GDM1 (cell line): ENCODE data around the gene XPO6.

Experiments
- DNase-seq: peaks from one replicate; lab custom pipeline; 2025; lab: John Stamatoyannopoulos, UW

XPO6 gene

DNA sequence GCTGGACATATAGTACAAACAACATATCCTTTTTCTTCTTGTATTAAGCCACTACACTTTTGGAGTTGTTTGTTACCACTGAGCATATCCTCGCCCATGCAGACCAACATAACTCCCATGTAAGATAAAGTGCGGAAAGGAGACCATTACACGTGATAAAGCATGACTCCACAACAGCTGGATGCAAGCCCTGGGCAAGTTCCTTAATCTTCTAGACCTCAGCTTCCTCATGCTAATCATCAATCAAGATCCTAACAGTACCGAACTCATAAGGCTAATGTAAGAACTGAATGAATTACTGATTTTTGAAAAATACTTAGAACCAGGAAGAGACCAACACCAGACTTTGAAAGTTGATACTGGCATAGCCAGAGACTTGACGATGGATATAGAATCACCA is 101.3 kb downstream of the XPO6 start:
- DNase-seq = peak; percentile 56

DNA sequence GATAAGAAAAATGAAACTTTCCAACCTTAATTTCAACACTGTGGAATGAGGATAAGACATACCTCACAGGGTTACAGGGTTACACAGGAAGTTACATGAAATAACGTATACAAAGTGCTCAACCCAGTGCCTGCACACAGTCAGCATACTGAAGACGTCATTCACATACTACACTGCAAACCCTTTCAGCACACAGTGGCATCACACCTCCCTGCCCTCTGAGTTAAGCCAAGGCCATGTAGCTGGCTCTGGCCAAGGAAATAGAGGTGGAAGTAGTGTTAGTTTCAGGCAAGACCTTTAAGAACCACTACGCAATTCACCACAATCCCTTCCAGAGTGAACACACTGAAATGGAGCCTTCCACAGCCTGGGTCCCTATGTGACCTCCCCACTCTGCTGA is 101.7 kb downstream of the XPO6 start:
- DNase-seq = no peak

DNA sequence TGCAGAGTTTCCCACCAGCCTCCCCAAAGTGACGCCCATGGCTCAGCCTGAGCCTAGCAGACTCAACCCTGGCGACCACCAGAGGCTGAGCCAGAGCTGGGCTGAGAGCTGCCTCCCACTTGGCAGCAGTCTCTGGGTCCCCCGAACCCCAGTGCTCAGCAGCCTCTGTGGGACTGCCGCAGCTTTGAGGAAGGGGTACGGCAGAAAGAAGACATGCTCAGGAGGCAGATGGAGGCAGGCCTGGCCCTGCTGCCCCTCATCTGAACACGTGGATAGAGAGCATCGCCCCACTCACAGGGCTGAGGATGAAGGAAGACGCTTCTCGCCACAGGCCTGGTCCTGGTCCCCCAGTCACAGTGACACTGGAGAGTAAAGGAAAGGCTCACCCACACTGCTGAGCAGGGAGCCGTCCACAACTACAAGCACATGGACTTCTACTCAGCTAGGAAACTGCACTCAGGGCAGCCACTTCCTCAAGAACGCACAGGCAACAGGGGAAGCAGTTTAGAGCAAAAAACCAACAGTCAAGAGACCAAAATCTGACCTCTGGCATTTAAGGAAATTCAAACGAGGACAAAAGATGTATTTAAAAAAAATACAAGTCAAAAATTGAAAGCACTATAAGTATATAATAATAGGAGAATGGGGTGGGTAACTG is 103.0 kb downstream of the XPO6 start:
- peak; percentile 21 for DNase-seq

DNA sequence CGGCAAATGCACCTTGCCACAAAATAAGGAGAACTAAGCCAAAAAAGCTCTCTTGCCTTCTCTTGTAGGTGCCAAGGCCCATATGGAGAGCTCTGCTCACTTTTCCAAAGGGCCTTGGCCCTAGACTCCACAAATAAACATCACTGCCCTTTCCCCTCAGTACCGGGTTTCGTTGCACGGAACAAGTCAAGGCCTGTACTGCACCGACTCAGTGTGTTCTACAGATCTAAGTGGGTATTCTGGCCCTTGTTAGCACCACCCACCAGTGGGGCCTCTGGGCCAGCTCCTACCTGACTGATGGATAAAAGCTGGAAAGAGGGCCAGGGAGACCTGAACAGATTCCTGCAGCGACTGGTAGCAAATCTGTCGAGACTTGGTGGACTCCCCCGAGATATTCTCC is 104.5 kb downstream of the XPO6 start:
- no peak for DNase-seq

DNA sequence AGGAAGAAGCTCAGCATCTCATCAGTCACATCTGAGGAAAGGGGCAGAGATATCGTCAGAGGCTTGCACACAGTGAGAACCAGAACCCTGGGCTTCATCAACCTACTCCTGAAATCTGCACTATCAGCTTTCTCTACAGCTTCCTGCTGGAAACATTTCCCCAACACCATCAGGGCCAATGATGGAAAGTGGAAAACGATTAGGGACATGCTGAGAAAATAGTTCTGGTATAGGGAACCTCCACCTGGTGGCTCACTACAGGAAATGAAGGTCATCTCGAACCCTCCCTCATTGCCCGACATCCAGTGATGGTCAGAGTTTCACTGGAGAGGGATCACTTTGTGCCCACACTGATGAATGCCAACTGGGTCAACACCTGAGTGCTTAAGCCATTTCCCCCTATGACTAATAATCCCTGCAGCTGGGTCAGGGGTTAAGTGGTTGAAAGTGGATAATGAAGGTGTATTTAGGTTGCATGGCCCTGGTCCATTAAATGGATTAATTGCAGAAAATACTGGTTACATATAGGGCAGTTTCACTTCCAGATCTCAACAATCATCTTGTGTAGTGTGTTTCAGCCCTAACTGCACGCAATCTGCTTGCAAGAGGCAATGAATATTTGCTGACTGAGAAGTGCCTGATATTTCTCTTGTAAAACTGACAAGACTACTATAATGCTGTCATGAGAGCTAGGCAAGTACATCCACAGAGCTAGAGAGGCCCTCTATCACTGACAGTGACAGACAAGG is 105.1 kb downstream of the XPO6 start:
- no peak for DNase-seq

DNA sequence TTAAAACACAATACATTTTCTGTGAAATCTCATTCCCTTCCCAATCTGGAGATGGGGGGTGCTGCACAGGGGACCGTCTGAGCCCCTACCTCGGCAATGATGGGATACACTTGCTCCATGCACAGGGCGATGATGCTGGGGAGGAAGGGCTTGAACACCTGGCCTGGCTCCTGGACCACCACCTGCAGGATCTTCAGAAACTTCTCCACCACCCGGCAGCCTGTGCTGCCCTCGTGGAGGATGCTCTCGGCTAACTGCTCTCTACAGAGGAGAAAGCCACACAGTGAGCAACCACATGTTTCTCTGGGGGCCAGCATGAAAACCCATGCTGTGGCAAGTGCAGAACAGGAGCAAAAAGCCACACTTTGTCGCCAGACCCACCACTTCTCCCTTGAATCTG is 105.8 kb downstream of the XPO6 start:
- DNase-seq = no peak

DNA sequence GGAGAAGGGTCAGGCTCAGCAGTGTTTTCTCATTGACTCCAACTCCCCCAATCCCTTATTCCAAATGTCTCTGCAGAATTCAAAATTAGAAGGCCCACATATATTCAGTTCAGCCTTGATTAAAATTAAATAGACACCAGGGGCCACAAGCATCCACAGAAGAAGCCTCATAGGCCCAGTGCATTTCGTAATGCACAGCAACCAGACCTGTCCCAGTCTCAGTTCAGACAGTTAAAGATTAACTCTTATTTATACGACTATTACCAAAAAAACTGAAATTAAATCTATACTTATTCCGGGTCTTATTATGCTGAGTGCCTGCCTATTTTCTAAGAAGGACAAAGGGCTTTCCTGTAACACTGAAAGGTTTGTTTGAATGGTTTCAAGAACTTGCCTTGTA is 106.5 kb downstream of the XPO6 start:
- DNase-seq = no peak

DNA sequence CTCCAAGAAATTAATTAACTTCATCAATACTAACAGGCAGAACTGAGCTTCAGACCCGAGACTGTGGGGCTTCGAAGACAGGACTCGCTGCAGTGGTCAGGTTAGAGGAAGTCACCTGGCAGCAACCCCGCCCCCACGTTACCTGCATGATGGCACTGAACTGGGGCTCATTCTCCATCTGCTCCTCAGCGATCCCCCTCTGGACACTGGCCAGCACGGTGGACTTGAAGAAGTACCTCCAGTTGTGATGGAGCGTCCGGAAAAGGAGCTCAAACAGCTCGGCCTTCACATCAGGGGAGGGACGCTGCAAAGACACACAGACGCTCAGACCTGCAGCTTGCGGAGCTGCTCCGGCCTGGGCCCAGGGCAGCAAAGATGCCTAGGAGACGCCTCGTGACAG is 107.4 kb downstream of the XPO6 start:
- no peak for DNase-seq

DNA sequence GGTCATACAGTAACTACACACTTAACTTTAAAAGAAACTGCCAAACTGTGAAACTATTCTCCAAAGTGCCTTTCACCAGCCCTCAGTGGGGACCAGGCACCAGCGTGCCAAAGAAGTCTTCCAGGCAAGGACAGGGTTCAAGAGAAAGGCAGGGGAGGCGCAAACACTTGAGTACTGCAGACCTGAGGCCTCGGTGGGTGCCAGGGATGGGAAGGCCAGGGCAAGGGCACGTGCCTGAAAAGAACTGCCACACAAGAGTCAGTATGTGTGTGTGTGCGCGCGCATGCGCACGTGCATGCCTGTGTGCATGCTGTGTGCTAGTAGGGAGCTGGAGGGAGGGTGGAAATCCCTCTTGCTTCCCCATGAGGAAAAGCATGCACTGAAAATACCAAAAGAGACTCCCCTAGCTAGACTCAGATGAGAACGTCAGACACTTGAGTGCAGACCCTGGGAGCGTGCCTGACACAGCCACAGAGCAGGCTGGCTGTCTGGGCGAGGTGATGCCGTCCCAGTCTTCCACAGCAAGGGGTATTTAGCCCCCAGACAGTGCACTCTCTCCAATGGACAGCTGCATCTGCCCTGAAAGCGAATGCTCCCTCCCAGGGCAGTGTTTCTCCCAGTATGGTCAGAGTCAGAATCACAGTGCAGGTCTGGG is 108.1 kb downstream of the XPO6 start:
- DNase-seq = no peak

DNA sequence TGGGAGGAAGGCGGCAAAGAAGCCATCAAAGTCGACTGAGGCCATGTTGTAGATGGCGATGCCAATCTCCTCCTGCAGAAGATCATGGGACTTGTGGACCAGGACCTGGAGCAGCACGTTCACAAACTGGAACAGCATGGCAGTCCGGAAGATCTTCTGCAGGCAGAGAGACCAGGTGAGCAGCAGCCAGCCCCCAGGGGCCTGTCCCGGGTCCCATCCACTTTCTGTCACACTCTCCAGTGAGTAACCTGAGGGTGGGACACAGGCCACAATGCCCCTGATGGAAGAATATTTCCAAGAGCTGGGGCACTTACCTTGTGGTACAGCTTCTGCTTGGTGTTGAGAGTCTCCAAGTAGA is 110.3 kb downstream of the XPO6 start:
- no peak for DNase-seq

DNA sequence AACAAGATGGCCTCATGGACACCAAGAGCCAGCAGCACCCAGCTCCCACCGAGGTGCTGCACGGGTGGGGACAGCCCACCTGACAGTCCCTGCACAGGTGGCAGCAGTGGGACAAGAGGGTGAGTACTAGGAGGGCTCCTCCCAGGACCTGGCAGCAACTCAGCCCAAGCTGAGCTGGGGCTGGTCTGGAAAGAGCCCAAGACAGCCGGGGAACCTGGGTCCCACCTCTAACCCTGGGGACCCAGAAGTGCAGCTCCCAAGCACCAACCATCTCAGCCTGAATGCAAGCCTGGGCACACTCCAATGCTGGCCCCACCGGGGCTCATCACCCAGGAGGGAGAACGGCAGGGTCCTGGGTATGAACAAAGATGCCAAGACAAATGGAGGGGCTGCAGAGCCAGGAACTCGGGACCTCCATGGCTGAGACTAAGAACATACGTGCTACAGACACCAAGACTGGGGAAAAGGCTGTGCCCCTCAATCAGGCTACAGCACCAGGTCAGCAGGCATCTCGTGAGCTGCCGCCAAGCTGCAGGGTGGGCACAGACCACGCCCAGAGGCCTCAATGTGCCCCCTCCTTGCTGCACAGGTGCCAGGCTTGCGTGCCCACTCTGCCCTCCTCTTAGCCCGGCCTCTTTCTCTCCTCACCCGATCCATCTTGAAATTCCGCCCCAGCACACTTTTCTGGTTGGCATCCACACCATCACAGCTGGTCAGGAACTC is 110.8 kb downstream of the XPO6 start:
- DNase-seq = no peak

DNA sequence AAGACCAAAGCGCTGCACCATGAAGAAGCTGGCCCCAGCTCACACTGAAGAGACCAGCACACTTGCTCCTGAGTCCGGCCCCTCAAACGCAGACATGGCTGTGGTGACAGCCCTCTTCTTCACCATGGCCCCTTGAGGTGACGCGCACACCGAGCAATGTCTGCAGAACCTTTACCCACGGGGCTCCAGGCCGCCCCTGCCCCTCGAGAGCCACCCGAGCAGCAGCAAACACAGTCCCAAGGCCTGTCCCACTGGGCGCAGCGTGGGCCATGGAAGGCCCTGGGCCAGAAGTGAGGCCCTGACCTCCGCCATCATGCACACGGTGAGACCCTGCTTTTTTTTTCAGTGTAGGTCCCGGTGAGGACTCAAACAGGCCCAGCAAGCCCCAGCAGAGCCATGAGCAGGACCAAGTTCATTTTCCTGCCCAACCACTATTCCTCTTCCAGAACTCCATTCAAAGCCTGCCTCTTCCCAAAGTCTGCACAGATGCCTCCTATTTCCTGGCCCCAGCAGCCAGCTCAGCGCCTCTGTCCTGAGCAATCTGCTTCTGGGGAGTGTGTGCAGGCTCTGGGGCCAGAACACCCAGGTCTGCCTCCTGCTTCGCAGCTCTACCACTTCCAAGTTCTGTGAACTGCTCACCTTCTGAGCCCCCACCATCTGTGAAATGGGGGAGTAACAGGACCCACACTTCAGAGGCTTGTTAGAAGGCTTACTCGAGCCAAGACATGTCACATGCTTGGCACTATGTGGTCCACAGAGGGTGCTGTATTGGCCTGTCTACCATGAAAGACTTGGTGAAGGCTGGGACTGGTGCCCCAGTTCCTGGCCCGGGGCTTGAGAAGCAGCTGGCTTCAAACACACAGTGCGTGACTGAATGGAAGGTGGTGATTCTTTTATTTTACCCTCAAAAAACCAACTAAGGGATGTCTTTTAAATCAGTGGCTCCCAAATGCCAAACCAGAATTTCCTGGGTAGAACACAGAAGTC is 112.5 kb downstream of the XPO6 start:
- no peak for DNase-seq

DNA sequence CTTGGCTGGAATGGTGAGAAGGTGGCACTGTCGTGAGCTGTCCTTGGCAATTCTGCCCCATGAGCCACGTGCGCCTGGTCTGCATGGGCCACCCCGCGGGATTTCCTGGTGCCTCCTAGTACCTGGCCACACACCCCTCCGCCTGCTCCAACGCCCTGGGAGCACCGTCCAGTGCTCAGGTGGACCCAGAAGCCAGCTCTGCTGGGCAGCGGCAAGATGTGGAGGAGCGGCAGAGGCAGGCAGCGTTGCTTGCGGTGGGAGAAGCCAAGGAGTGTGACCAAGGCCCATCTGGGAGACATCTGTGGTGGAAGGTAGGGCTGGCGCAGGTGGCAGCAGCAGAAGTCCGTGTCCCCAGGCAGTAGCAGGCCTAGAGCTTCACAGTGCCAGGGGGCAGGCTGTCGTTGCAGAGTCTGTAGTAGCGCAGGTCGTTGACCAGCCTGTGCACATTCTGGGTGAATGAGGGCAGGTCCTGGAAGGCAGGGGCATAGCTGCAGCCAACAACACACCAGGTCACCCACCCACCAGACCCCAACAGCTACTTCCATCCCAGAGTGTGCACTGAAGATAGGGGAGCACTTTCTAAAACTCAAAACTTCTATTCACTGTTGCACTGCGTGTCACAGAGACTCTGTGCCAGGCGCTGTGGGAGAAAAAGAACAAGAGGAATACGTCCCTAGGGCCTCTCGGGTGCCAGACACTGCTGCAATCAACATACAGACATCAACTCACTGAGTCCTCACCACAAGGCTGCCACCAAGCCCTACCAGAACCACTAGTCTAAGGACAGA is 113.4 kb downstream of the XPO6 start:
- DNase-seq = no peak

DNA sequence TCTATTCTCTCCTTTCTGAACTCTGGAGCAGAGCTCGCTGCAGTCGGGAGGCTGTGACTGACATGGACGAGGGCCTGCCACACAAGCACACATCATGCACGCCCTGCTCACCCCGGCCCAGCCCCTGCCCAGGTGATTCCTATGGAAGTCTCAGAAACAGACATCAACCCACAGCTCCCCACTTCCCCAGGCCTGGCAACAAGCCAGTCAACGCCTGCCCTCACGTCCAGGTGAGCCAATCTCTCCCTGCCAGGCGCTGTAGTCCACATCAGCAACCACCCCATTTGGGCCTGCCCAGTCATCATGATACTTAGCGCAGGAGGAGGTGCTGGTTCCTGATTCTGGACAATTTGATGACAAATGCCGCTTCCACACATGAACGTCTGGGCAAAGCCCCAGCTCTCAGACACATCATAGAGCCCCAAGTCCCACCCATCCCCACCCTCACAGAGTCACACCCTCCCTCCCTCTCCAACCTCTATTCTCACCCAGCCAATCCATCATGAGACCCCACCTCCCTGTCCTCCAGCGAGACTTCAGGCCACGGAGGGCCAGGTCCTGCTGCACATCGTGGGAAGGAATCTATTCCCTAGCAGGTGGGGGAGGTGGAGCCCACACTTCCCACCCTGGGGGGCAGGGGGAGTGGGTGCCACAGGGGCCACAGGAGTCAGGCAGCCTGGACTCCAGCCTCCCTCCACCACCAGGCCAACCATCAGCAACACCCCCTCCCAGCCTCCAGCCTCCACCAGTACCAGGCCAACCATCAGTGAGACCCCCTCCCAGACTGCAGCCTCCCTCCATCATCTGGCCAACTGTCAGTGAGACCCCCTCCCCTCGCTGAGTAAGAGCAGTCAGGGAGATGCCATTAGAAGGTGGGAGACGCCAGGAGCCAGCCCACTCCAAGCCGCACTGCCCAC is 114.5 kb downstream of the XPO6 start:
- no peak for DNase-seq

DNA sequence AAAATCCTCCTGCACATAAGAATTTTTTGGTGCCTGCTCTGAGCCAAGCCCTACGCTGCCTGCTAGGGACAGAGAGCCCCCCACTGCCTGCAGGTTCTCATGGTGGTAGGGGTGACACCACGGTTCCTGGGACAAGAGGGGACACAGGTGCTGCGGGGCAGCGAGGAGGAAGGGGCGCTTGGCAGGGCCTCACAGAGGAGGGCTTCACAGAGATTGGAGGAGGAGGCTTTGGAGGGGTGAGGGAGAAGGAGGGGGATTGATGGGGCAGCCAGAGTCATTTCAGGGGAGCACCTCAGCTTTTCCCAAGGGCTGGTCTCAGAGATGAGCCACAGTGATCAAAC is 118.4 kb downstream of the XPO6 start:
- DNase-seq = no peak

DNA sequence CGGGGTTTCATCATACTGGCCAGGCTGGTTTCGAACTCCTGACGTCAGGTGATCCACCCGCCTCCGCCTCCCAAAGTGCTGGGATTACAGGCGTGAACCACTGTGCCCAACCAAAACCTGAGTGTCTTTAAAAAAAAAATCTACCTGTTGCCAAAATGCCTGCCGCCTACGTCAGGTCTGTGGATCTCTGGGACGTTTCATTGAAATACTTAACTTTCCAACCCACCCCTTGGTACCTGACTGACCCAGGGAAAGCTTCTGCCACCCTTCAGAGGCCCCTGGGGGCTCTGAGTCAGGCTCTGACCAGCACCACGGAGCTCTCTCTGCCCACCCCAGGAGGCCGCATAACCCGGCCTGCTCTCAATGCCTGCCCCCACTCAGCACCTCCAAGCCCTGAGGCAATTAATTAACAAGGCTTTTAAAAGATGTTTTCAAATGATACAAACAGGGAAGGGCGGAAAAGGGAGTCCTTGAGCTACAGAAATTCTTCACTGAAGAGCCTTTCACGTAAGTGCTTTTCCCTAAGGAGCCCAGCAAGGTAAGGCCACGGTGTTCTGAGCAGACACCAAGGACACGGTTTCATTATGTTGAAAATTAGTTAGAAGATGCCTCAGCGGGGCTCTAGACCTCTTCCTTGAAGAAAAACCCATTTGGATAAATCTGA is 118.9 kb downstream of the XPO6 start:
- no peak for DNase-seq

DNA sequence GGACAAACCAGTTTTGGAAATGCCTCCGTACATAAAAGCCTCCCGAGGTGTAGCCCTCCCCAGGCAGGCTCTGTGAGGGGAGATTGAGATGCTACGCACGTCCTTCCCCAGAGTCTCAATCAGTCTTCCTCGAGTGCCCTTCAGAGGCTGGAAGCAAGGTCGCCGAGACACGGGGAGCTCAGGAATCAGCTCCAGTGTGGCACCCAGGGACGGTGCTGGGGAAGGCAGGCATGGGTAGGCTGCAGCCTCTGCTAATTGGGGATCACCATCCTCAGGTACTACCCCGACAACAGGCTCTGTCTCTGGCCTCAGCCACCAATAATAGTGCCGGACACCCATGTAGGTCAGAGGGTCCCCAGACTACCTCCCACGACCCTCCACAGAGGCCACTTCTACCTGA is 120.1 kb downstream of the XPO6 start:
- DNase-seq = no peak

DNA sequence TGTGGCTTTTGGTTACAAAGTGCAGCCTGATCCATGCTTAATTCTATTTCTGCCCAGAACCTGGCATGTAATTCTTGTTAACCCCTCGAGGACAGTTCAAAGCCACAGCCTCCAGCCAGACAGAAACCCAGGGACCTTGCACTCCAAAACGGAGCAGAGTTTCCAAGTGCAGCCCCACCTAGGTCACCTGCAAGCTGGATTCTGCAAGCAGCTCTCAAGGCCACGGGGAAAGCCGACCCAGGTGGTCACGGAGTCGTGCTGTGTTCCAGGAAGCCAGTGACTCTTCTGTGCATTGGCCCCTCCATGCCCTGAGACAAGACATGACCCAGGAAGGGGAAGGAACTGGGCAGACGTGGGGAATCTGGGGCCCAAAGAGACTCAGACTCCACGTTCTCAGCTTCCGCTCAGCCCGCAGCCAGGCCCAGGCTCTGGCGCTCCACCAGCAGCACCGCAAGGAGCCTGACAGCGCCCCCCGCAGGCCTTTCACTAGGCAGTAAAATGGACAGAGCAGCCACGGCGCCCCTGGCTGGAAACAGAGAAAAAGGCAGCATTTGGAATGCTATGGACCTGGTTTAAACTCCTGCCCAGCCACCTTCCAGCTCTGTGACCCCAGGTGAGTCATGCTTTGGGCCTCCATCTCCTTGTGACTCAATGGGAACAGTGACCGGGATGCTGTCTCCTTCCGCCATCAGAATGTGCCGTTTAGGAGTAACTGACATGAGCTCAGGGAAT is 121.0 kb downstream of the XPO6 start:
- DNase-seq = no peak

DNA sequence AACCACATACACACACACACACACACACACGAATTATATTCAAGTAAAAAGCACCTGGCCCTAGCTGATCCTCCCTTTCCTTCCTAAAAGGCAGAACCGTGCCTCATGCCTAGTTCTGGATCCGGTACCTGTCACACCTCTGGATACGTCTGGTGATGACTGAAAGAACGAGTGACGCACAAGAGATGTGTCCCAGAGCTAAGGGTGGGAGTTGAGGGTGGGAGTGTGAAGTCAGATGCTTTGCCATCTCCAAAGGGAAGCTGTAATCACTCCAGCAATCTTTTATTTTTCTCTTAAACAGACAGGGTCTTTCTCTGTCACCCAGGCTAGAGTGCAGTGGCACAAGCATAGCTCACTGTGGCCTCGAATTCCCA is 121.8 kb downstream of the XPO6 start:
- no peak for DNase-seq
